ENCODE results near the gene PTPRZ1. TPM values are rescaled to one million over a fixed set of nuclear protein-coding genes. Genes with fewer than 3 reads are reported as not detected.

Gene PTPRZ1
- total RNA-seq, 1 donor from 2014 or later, result 0.64 TPM

DNA sequence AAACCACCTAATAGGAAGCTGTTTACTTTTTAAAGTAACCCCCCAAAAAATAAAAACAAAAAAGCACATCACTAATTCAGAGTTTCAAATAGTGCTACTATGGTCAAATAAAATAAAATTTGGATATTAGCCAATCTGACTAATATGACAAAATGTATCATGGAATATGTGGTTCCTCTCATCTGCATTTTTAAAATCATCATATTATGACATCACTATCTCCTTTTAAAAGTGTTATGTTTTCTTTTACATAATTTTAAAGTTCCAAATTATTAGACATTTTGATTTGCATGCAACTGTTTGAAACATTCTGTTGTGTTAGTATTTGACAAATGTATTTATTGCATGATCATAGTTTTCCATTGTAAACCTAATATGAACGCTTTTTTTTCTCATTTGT, 160.7 kb downstream of the PTPRZ1 start:
- intact Hi-C loops (cut with DNase I), result no loop called here
- Histone ChIP-seq H3K4me1 (no peaks in the 10 kb centered on the region), H3K27ac (no peak overlapping the region), H3K36me3 (no peaks in the 10 kb centered on the region), H3K9me3 (no peaks in the 10 kb centered on the region), H3K4me3 (no peak overlapping the region), H3K27me3 (no peaks in the 10 kb centered on the region)
- TF ChIP-seq, protein P1, sequence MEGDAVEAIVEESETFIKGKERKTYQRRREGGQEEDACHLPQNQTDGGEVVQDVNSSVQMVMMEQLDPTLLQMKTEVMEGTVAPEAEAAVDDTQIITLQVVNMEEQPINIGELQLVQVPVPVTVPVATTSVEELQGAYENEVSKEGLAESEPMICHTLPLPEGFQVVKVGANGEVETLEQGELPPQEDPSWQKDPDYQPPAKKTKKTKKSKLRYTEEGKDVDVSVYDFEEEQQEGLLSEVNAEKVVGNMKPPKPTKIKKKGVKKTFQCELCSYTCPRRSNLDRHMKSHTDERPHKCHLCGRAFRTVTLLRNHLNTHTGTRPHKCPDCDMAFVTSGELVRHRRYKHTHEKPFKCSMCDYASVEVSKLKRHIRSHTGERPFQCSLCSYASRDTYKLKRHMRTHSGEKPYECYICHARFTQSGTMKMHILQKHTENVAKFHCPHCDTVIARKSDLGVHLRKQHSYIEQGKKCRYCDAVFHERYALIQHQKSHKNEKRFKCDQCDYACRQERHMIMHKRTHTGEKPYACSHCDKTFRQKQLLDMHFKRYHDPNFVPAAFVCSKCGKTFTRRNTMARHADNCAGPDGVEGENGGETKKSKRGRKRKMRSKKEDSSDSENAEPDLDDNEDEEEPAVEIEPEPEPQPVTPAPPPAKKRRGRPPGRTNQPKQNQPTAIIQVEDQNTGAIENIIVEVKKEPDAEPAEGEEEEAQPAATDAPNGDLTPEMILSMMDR (IDR thresholded peaks at IDR 0.05), result no peak
- DNase-seq (ENCODE audit: low spot score in 2 of 2), result no peak

DNA sequence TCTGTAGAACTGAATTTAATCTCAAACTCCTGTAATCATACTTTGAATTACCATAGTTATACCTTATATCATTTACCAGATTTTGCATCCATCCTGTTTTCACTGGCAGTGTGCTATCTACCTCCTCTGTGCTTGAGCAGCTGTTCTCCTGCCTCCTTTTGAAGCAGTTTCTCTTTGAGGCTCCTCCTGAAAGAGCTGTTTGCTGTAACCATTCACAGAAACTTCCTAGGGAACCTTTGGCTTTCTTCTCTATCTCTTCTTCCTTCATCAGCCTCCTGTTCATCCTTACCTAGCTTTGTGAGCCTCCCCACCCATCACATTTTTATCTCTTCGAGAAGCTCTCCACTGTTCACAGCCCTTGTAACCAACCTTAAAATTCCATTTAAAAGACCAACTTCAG, 162.9 kb downstream of the PTPRZ1 start:
- intact Hi-C loops (cut with DNase I), result no loop called here
- no peaks in the 10 kb centered on the region for H3K27me3 ChIP-seq
- H3K4me3 ChIP-seq, result no peak overlapping the region
- TF ChIP-seq, protein P1 (IDR thresholded peaks at IDR 0.05), result no peak
- no peaks in the 10 kb centered on the region for H3K9me3 ChIP-seq
- DNase-seq (ENCODE audit: low spot score in 2 of 2), result no peak
- H3K36me3 ChIP-seq, result no peaks in the 10 kb centered on the region
- no peaks in the 10 kb centered on the region for H3K4me1 ChIP-seq
- no peak overlapping the region for H3K27ac ChIP-seq

DNA sequence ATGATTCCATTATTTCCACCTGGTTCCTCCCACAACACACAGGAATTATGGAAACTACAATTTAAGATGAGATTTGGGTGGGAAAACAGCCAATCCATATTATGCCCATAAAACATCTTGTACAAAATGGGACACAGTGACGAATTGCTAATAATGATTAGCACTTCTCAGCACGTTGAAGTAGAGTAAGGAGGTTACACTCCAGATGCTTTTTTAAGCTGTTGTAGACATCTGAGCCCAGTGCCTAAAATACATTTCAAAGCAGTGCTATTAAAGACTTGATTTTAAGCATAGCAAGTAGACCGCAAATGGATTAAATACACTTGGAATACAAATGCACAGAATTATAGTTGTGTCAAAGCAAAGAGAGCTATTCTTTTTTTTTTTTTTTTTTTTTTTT, 165.2 kb downstream of the PTPRZ1 start:
- intact Hi-C loops (cut with DNase I), result no loop called here
- Histone ChIP-seq H3K4me3 (no peak overlapping the region), H3K9me3 (no peaks in the 10 kb centered on the region), H3K4me1 (no peaks in the 10 kb centered on the region), H3K36me3 (no peaks in the 10 kb centered on the region), H3K27ac (no peak overlapping the region), H3K27me3 (no peaks in the 10 kb centered on the region)
- no peak for DNase-seq (ENCODE audit: low spot score in 2 of 2)
- TF ChIP-seq, protein P1 (IDR thresholded peaks at IDR 0.05), result no peak

DNA sequence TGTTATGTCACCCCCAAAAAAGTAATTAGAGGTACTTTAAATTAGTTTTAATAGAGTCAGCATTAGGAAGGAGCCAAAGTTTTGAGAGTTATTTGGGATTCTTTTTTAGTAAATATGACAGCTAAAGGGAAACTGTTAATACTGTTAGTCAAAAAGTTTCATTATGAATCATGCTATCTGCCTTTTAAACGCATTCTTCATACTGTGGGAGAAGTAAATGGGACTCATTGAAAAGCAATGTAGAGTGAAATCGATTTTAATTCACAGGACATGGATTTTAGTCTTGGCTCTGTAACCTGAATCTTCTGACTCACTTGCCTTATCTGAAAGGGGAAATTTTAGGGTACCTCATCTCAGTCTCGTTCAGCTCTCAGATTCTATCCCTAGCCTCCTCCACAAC, 165.9 kb downstream of the PTPRZ1 start:
- DNase-seq (ENCODE audit: low spot score in 2 of 2), result no peak
- TF ChIP-seq, protein P1 (IDR thresholded peaks at IDR 0.05), result no peak
- Histone ChIP-seq H3K9me3 (no peaks in the 10 kb centered on the region), H3K4me3 (no peak overlapping the region), H3K36me3 (no peaks in the 10 kb centered on the region), H3K27ac (no peak overlapping the region), H3K27me3 (no peaks in the 10 kb centered on the region), H3K4me1 (no peaks in the 10 kb centered on the region)
- intact Hi-C loops (cut with DNase I), result no loop called here

DNA sequence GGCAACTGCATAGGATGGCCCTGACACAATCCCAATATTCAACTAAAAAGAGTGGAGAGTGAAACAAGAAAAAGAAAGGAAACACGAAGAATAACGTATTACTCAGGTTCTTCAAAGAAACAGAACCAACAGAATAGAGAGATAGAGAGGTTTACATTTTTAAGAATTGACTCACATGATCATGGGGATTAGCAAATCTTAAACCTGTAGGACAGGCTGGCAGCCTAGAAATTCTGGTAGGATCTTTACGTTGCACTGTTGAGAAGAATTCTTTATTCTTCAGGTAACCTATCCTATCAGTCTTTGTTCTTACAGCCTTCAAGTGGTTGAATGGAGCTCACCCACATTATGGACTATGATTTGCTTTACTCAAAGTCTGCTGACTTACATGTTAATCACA, 167.2 kb downstream of the PTPRZ1 start:
- no peaks in the 10 kb centered on the region for H3K9me3 ChIP-seq
- H3K36me3 ChIP-seq, result no peaks in the 10 kb centered on the region
- no peaks in the 10 kb centered on the region for H3K27me3 ChIP-seq
- H3K4me1 ChIP-seq, result no peaks in the 10 kb centered on the region
- no peak overlapping the region for H3K27ac ChIP-seq
- intact Hi-C loops (cut with DNase I), result no loop called here
- no peak overlapping the region for H3K4me3 ChIP-seq
- no peak for DNase-seq (ENCODE audit: low spot score in 2 of 2)
- TF ChIP-seq, protein P1 (IDR thresholded peaks at IDR 0.05), result no peak

DNA sequence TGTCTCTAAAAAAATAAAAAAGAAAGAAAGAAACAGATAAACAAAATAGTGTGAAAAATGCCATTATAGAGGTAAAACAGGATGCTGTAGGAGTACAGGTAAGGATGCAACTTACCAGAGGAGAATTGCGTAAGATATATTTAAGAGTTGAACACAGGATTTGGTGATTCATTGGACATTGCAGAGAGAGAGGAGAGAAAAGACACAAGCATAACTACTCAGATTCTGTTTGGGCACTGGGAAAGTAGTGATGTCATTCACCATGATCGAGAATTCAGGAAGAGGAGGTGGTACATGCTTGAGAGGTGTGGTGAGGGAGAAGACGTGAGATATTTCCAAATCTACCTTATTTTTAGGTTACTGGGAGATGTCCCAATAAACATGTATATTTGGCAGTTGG, 173.4 kb downstream of the PTPRZ1 start:
- no peaks in the 10 kb centered on the region for H3K9me3 ChIP-seq
- no peaks in the 10 kb centered on the region for H3K36me3 ChIP-seq
- DNase-seq (ENCODE audit: low spot score in 2 of 2), result no peak
- H3K4me1 ChIP-seq, result no peaks in the 10 kb centered on the region
- no peak overlapping the region for H3K27ac ChIP-seq
- TF ChIP-seq, protein P1 (IDR thresholded peaks at IDR 0.05), result no peak
- H3K4me3 ChIP-seq, result no peak overlapping the region
- intact Hi-C loops (cut with DNase I), result no loop called here
- no peaks in the 10 kb centered on the region for H3K27me3 ChIP-seq

Data from ascending aorta (tissue), 2 donors.